IMR-90 (cell line): ENCODE data around the gene MRPL41. TPM values are rescaled to one million over a fixed set of nuclear protein-coding genes. Genes with fewer than 3 reads are reported as not detected.
"Not testable (repeated sequence)": the region's sequence is repeated elsewhere in the genome, so short reads cannot be mapped to it uniquely, and the experiment has no call there.

Experiments
- ATAC-seq: fragments of 200-7000 bp; cut with Tn5 transposase; 2 replicates; pipeline ENCODE4 v1.9.1; 2020; ENCODE audit warnings: low read depth, mild to moderate bottlenecking, moderate library complexity
- BruUV-seq: library from RNA; stranded (reverse); fragments of 400-500 nt; replicated peaks from 2 replicates; lab custom pipeline; 2021; lab: Mats Ljungman, UMichigan
- CTCF ChIA-PET: fragments of 300-600 bp; formaldehyde crosslinking; extraction: SDS; loops from one replicate; lab custom pipeline; 2021; ENCODE audit warnings: antibody characterized with exemption; lab: Yijun Ruan, JAX
- POLR2A ChIA-PET: fragments of 300-600 bp; sonication (Branson Sonifier 250); formaldehyde crosslinking; loops from one replicate; lab custom pipeline; 2022; ENCODE audit warnings: antibody characterized with exemption; ENCODE audit not compliant: unreplicated experiment; lab: Charles Lee
- DNase-seq: peaks from one replicate; pipeline ENCODE4 v3.0.0; 2013
- H2AFZ ChIP-seq: replicated peaks from 2 replicates; pipeline ENCODE3; 2013; ENCODE audit warnings: low read length, mild to moderate bottlenecking; ENCODE audit not compliant: poor library complexity
- H2AK5ac ChIP-seq: 2 replicates; pipeline ENCODE4 v1.6.1; 2013; ENCODE audit warnings: low read depth, low read length, inconsistent platforms
- H2AK9ac ChIP-seq: replicated peaks from 2 replicates; pipeline ENCODE3; 2013; ENCODE audit warnings: mild to moderate bottlenecking, low read depth, low read length, moderate library complexity; ENCODE audit not compliant: poor library complexity
- H2BK120ac ChIP-seq: 2 replicates; pipeline ENCODE4 v1.6.1; 2013; ENCODE audit warnings: low read depth, low read length, inconsistent platforms
- H2BK15ac ChIP-seq: 3 replicates; pipeline ENCODE4 v1.6.1; 2013; ENCODE audit warnings: low read depth, low read length, inconsistent platforms
- H2BK20ac ChIP-seq: 2 replicates; pipeline ENCODE4 v1.6.1; 2013; ENCODE audit warnings: low read depth, mild to moderate bottlenecking, inconsistent platforms, low read length, moderate library complexity
- H2BK5ac ChIP-seq: 2 replicates; pipeline ENCODE4 v1.6.1; 2013; ENCODE audit warnings: mild to moderate bottlenecking, low read depth, low read length, inconsistent platforms; ENCODE audit not compliant: poor library complexity, severe bottlenecking
- H3K14ac ChIP-seq: replicated peaks from 2 replicates; pipeline ENCODE4 v1.6.1; 2013; ENCODE audit warnings: low read depth, low read length, inconsistent platforms
- H3K18ac ChIP-seq: 2 replicates; pipeline ENCODE4 v1.6.1; 2013; ENCODE audit warnings: low read depth, low read length, control low read depth
- H3K23ac ChIP-seq: 2 replicates; pipeline ENCODE4 v1.6.1; 2013; ENCODE audit warnings: low read depth, low read length, inconsistent platforms
- H3K27ac ChIP-seq: 2 replicates; pipeline ENCODE4 v1.5.1; 2013; ENCODE audit warnings: mild to moderate bottlenecking, control low read depth, low read length; ENCODE audit not compliant: insufficient read depth
- H3K27me3 ChIP-seq: 2 replicates; pipeline ENCODE4 v1.6.1; 2013; ENCODE audit warnings: low read length; ENCODE audit not compliant: control insufficient read depth, insufficient read depth
- H3K36me3 ChIP-seq: 2 replicates; pipeline ENCODE4 v1.6.1; 2013; ENCODE audit warnings: low read length, mixed read lengths; ENCODE audit not compliant: control insufficient read depth, insufficient read depth
- H3K4ac ChIP-seq: 2 replicates; pipeline ENCODE4 v1.6.1; 2013; ENCODE audit warnings: low read depth, low read length, inconsistent platforms
- H3K4me1 ChIP-seq: 2 replicates; pipeline ENCODE4 v1.6.1; 2013; ENCODE audit warnings: low read length, mixed read lengths; ENCODE audit not compliant: control insufficient read depth, insufficient read depth
- H3K4me2 ChIP-seq: 2 replicates; pipeline ENCODE4 v1.6.1; 2013; ENCODE audit warnings: low read depth, mild to moderate bottlenecking, control low read depth, low read length, moderate library complexity
- H3K4me3 ChIP-seq: 2 replicates; pipeline ENCODE4 v1.5.1; 2013; ENCODE audit warnings: low read depth, mild to moderate bottlenecking, control low read depth, low read length, moderate library complexity; ENCODE audit not compliant: insufficient read depth
- H3K56ac ChIP-seq: 2 replicates; pipeline ENCODE4 v1.6.1; 2013; ENCODE audit warnings: low read length, inconsistent platforms; ENCODE audit not compliant: insufficient read depth; ENCODE audit errors: extremely low read depth
- H3K79me1 ChIP-seq, 2 experiments: 2 replicates each; pipeline ENCODE4 v1.6.1; 2013; ENCODE audit warnings: low read length in 2 of 2, inconsistent platforms in 1 of 2, low read depth in 1 of 2
- H3K9ac ChIP-seq: 2 replicates; pipeline ENCODE4 v1.6.1; 2013; ENCODE audit warnings: low read depth, low read length, control low read depth
- H3K9me1 ChIP-seq: 2 replicates; pipeline ENCODE4 v1.6.1; 2013; ENCODE audit warnings: low read length, inconsistent platforms; ENCODE audit not compliant: insufficient read depth
- H3K9me3 ChIP-seq: 2 replicates; pipeline ENCODE4 v1.6.1; 2013; ENCODE audit warnings: low read length; ENCODE audit not compliant: control insufficient read depth, insufficient read depth
- H4K20me1 ChIP-seq: 2 replicates; pipeline ENCODE4 v1.6.1; 2013; ENCODE audit warnings: low read length, inconsistent platforms; ENCODE audit not compliant: insufficient read depth
- H4K5ac ChIP-seq: 2 replicates; pipeline ENCODE4 v1.6.1; 2013; ENCODE audit warnings: mild to moderate bottlenecking, low read depth, low read length, control low read depth
- H4K8ac ChIP-seq, 2 experiments: 2 replicates each; pipeline ENCODE4 v1.6.1; 2013; ENCODE audit warnings: low read depth in 2 of 2, low read length in 2 of 2, control low read depth in 1 of 2, inconsistent platforms in 1 of 2
- H4K91ac ChIP-seq: 2 replicates; pipeline ENCODE4 v1.6.1; 2013; ENCODE audit warnings: low read depth, low read length, inconsistent platforms; ENCODE audit not compliant: insufficient read depth
- BHLHE40 ChIP-seq: fragments of 150-350 bp; IDR thresholded peaks from 2 replicates; pipeline ENCODE4 v1.6.1; 2016; ENCODE audit warnings: mild to moderate bottlenecking, low read depth, low read length
- CEBPB ChIP-seq: IDR thresholded peaks from 2 replicates; pipeline ENCODE4 v1.6.1; 2012; ENCODE audit warnings: low read depth, low read length, improper control_type of control experiment
- WGBS, 2 experiments: methylation state at CpG; one replicate each; pipeline versions ENCODE4 v1.1.5 to v1.1.7; 2013; ENCODE audit warnings: missing lambda C conversion rate in 2 of 2; ENCODE audit not compliant: insufficient read length in 1 of 2; ENCODE audit errors: extremely low coverage in 2 of 2; 5-methylcytosine and 5-hydroxymethylcytosine counted together
- dilution Hi-C: fragments of 300-500 bp; cut with HindIII; formaldehyde crosslinking; loops from one replicate; pipeline ENCODE4 v1.14.3; 2018; ENCODE audit warnings: low sequenced_read_pairs; ENCODE audit not compliant: unreplicated experiment
- in situ Hi-C: fragments of 300-500 bp; cut with MboI; formaldehyde crosslinking; loops from 3 replicates; pipeline ENCODE4 v1.14.3; 2019; ENCODE audit warnings: low sequenced_read_pairs, inconsistent platforms, mixed read lengths
- intact Hi-C: fragments of 100-400 bp; cut with micrococcal nuclease; formaldehyde crosslinking; loops from 2 replicates; pipeline ENCODE4 v1.10.0; 2022
- polyA plus RNA-seq, 3 experiments: library from polyadenylated mRNA; depleted of rRNA; stranded (reverse); fragments of >200 nt; gene quantifications; 2 replicates each; pipeline ENCODE4 v1.2.3, GENCODE V29; 2012; ENCODE audit warnings: low replicate concordance in 1 of 3
- total RNA-seq: library from RNA; depleted of rRNA; stranded (reverse); fragments of >200 nt; gene quantifications from 2 replicates; pipeline ENCODE4 v1.2.3, GENCODE V29; 2012

Gene MRPL41
- total and polyA plus RNA-seq, 2 of the 4 experiments (the other 2 are of a cell fraction), result 15.6 to 38.9 TPM

DNA sequence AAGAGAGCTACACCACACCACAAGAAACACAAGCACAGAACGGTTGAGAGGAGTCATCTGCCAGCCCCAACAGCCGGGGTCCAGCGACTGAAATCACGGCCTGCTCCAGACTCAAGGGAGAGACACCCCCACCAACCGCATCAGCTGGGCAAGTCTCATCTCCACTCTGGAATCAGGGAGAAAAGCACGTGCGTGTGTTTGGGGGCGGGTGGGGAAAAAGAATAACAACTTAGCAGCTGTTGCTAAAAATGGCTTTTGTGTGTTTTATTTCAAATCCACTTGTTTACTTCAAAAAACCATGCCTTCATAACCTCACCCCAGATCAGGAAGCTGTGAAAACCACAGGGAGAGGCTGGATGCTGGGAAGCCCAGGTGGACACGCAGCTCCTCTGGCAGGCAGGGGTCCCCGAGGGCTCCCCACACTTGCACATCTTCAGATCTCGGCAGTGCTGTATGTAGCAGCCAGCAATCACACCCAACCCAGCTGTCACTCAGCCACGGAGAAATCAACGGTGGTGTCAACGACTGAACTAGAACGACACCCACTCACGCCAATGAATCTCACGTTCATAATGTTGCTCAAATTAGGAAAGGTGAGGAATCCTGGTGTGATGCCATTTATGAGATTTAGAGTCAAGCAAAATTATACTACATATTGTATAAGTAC, 20.4 kb upstream of the MRPL41 start:
- Histone ChIP-seq H3K36me3 (no peaks in the 10 kb centered on the region), H2AK9ac (no peak overlapping the region), H2AFZ (no peak overlapping the region), H3K4me1 (peaks cover 8% of the 10 kb centered on the region), H3K4me3 (no peak overlapping the region), H4K8ac (no peak overlapping the region), H2BK15ac (no peak overlapping the region), H3K4me2 (peak overlapping the region; percentile 19; the same call in 1 of the 2 replicates), H3K14ac (no peak overlapping the region), H4K20me1 (peaks cover 7% of the 10 kb centered on the region; the same call in 1 of the 2 replicates), H3K18ac (no peak overlapping the region), H3K9ac (no peak overlapping the region), H3K27ac (no peak overlapping the region), H4K91ac (no peak overlapping the region), H2BK5ac (no peak overlapping the region), H2AK5ac (peak overlapping the region; percentile 33; the same call in 1 of the 2 replicates), H3K23ac (no peak overlapping the region), H3K79me1 (no peaks in the 10 kb centered on the region), H3K27me3 (peaks cover 4% of the 10 kb centered on the region), H3K9me1 (no peaks in the 10 kb centered on the region; the same call in 1 of the 2 replicates), H4K5ac (no peak overlapping the region), H3K56ac (no peak overlapping the region), H3K9me3 (no peaks in the 10 kb centered on the region), H2BK120ac (no peak overlapping the region), H2BK20ac (no peak overlapping the region), H3K4ac (no peak overlapping the region)
- in situ Hi-C loops (no loop called here), intact Hi-C loops (no loop called here), dilution Hi-C loops (no loop called here)
- ChIA-PET POLR2A (no interaction called here), CTCF (no interaction called here)
- ATAC-seq (peak; percentile 65), DNase-seq (peak; percentile 34)
- WGBS, 2 experiments, result 27% methylated on average over 2 of the region's 17 CpGs; no CpG with 5 or more reads in 1 of the 2 experiments
- BruUV-seq, result no TSS peak
- TF ChIP-seq CEBPB (no peak), BHLHE40 (peak; percentile 81)

- H2BK120ac ChIP-seq, POLR2A ChIA-PET: not testable (repeated sequence)
Observed at GRCh38 chr9:137532891-137533468, 18.7 kb upstream of the MRPL41 start.

More at GRCh38 chr9:137532891-137533468, 18.7 kb upstream of the MRPL41 start:
- H2AK5ac ChIP-seq, H3K18ac ChIP-seq, H3K4me3 ChIP-seq, H4K91ac ChIP-seq, H4K5ac ChIP-seq, H3K4me2 ChIP-seq, H2BK20ac ChIP-seq, ATAC-seq, intact Hi-C loops, H3K56ac ChIP-seq, in situ Hi-C loops, H2AK9ac ChIP-seq, BruUV-seq, H2BK15ac ChIP-seq, H3K9me3 ChIP-seq, H3K14ac ChIP-seq, H3K4ac ChIP-seq, dilution Hi-C loops, H3K9ac ChIP-seq, H4K20me1 ChIP-seq, H2BK5ac ChIP-seq, CTCF ChIA-PET, H3K4me1 ChIP-seq, H3K79me1 ChIP-seq, DNase-seq, H3K23ac ChIP-seq, H3K27me3 ChIP-seq, H3K36me3 ChIP-seq, H2AFZ ChIP-seq, H3K27ac ChIP-seq, H4K8ac ChIP-seq, H3K9me1 ChIP-seq: not testable (repeated sequence)
- 82% methylated on average over 3 of the region's 10 CpGs; no CpG with 5 or more reads in 1 of the 2 experiments for WGBS, 2 experiments
